ENCODE results near the gene APPL1. TPM values are rescaled to one million over a fixed set of nuclear protein-coding genes. Genes with fewer than 3 reads are reported as not detected.

The APPL1 gene
- total and polyA plus RNA-seq, 9 of the 15 experiments (the other 6 are each of a cell fraction or from before 2014, with no cell fraction given) = 2.8 to 12.3 (median 7.1) TPM

DNA sequence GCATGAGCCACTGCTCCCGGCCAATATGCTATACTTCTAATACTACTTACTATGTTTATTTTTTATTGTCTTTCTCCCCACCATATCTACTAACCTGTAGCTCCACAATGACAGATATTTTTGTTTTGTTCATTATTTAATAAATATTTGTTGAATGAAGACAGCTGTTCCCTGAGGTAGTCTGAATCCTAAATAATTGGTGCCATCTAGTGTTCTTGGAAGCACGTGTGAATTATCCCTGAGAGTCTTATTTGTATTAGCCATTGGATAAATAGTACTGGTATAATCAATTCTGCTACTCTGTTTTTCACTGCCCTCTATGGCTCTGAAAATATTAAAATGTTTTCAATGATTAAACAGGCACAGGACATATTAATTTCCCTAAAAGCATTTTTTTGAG lies 5.6 kb upstream of the APPL1 start:
- Histone ChIP-seq H3K9ac (ENCODE audit: insufficient read depth in 1 of 2, low read depth in 2 of 2, low read length in 2 of 2) (no peak overlapping the region), H3K4me1 (replicated peaks in 1 of 2; ENCODE audit: control insufficient read depth in 2 of 2, insufficient read depth in 2 of 2, low read length in 2 of 2) (peaks cover 3 to 5% of the 10 kb centered on the region in 2 experiments; a peak in 3 of 5 replicates), H3K4me2 (ENCODE audit: insufficient read depth, low read length) (no peak overlapping the region), H3K4me3 (no peak overlapping the region), H3K36me3 (ENCODE audit: control insufficient read depth, insufficient read depth, low read length) (no peaks in the 10 kb centered on the region), H3K79me2 (ENCODE audit: control insufficient read depth, insufficient read depth, low read length) (no peaks in the 10 kb centered on the region), H4K20me1 (replicated peaks; ENCODE audit: control insufficient read depth, insufficient read depth, low read length) (no peaks in the 10 kb centered on the region), H2AFZ (ENCODE audit: low read depth, low read length) (no peak overlapping the region), H3K9me3 (replicated peaks; ENCODE audit: control insufficient read depth, insufficient read depth, low read depth, low read length) (no peaks in the 10 kb centered on the region), H3K27me3 (ENCODE audit: control insufficient read depth in 2 of 2, insufficient read depth in 2 of 2, low read length in 2 of 2) (no peaks in the 10 kb centered on the region), H3K27ac (ENCODE audit: extremely low read depth, low read depth, low read length) (no peak overlapping the region), H3K9me1 (ENCODE audit: control insufficient read depth, insufficient read depth, low read length) (no peaks in the 10 kb centered on the region)
- BruUV-seq (replicated peaks) = no TSS peak
- ChIA-PET CTCF (ENCODE audit: low intra/inter-chr PET ratio) (interaction anchor here (0.8 to 1.6 kb wide), 2 partner anchors 42 to 122 kb away, joined by 3 to 4 read pairs; no protein-coding TSS in a partner anchor), POLR2A (no interaction called here)
- DNase-seq (ENCODE audit: extremely low read depth in 1 of 4, low spot score in 3 of 4) (peak in 1 of 4 experiments; percentile 13), FAIRE-seq (no peak), ATAC-seq (no peak)
- in situ Hi-C loops (cut with MboI) = no loop called here
- intact Hi-C loops (cut with micrococcal nuclease) = loop anchor here (1.0 kb wide), 1 partner anchor 122 kb away; no protein-coding TSS in a partner anchor
- TF ChIP-seq KLF10 (CRISPR knock-in tag; IDR thresholded peaks at IDR 0.05) (no peak), ZNF780A (CRISPR knock-in tag; IDR thresholded peaks at IDR 0.05) (no peak), RAD21 (CRISPR knock-in tag; conservative IDR thresholded peaks at IDR 0.05 in 1 of 2, IDR thresholded peaks at IDR 0.05 in 1 of 2) (peak; percentile 40 to 52), NFIX (CRISPR knock-in tag; IDR thresholded peaks at IDR 0.05; ENCODE audit: low read depth) (no peak), POLR2AphosphoS2 (IDR thresholded peaks at IDR 0.05; ENCODE audit: low read length) (no peak)
- TF ChIP-seq, protein P1, sequence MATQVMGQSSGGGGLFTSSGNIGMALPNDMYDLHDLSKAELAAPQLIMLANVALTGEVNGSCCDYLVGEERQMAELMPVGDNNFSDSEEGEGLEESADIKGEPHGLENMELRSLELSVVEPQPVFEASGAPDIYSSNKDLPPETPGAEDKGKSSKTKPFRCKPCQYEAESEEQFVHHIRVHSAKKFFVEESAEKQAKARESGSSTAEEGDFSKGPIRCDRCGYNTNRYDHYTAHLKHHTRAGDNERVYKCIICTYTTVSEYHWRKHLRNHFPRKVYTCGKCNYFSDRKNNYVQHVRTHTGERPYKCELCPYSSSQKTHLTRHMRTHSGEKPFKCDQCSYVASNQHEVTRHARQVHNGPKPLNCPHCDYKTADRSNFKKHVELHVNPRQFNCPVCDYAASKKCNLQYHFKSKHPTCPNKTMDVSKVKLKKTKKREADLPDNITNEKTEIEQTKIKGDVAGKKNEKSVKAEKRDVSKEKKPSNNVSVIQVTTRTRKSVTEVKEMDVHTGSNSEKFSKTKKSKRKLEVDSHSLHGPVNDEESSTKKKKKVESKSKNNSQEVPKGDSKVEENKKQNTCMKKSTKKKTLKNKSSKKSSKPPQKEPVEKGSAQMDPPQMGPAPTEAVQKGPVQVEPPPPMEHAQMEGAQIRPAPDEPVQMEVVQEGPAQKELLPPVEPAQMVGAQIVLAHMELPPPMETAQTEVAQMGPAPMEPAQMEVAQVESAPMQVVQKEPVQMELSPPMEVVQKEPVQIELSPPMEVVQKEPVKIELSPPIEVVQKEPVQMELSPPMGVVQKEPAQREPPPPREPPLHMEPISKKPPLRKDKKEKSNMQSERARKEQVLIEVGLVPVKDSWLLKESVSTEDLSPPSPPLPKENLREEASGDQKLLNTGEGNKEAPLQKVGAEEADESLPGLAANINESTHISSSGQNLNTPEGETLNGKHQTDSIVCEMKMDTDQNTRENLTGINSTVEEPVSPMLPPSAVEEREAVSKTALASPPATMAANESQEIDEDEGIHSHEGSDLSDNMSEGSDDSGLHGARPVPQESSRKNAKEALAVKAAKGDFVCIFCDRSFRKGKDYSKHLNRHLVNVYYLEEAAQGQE (IDR thresholded peaks at IDR 0.05; ENCODE audit: borderline replicate concordance) = peak; percentile 46; the same call in 1 of the 2 replicates
- TF ChIP-seq, protein P1 (CRISPR knock-in tag; IDR thresholded peaks at IDR 0.05; ENCODE audit: low read depth) = no peak
- TF ChIP-seq, protein P2, sequence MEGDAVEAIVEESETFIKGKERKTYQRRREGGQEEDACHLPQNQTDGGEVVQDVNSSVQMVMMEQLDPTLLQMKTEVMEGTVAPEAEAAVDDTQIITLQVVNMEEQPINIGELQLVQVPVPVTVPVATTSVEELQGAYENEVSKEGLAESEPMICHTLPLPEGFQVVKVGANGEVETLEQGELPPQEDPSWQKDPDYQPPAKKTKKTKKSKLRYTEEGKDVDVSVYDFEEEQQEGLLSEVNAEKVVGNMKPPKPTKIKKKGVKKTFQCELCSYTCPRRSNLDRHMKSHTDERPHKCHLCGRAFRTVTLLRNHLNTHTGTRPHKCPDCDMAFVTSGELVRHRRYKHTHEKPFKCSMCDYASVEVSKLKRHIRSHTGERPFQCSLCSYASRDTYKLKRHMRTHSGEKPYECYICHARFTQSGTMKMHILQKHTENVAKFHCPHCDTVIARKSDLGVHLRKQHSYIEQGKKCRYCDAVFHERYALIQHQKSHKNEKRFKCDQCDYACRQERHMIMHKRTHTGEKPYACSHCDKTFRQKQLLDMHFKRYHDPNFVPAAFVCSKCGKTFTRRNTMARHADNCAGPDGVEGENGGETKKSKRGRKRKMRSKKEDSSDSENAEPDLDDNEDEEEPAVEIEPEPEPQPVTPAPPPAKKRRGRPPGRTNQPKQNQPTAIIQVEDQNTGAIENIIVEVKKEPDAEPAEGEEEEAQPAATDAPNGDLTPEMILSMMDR (IDR thresholded peaks at IDR 0.05 in 2 of 3, conservative IDR thresholded peaks at IDR 0.05 in 1 of 3; ENCODE audit: insufficient read depth in 2 of 3, low read depth in 1 of 3, low read length in 3 of 3) = peak in 1 of 3 experiments; percentile 55; a peak in 3 of 6 replicates
- WGBS (ENCODE audit: insufficient coverage, low coverage, missing lambda C conversion rate) = 13% methylated on average over 2 of the region's 2 CpGs

Measured in K562 (cell line).